ENCODE results near the gene RNASE13.

- TF ChIP-seq, protein P1, sequence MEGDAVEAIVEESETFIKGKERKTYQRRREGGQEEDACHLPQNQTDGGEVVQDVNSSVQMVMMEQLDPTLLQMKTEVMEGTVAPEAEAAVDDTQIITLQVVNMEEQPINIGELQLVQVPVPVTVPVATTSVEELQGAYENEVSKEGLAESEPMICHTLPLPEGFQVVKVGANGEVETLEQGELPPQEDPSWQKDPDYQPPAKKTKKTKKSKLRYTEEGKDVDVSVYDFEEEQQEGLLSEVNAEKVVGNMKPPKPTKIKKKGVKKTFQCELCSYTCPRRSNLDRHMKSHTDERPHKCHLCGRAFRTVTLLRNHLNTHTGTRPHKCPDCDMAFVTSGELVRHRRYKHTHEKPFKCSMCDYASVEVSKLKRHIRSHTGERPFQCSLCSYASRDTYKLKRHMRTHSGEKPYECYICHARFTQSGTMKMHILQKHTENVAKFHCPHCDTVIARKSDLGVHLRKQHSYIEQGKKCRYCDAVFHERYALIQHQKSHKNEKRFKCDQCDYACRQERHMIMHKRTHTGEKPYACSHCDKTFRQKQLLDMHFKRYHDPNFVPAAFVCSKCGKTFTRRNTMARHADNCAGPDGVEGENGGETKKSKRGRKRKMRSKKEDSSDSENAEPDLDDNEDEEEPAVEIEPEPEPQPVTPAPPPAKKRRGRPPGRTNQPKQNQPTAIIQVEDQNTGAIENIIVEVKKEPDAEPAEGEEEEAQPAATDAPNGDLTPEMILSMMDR (conservative IDR thresholded peaks at IDR 0.05; ENCODE audit: low read depth in 2 of 2): no peak
- TF ChIP-seq EZH2 (IDR thresholded peaks at IDR 0.05; ENCODE audit: low read depth, unreplicated experiment): no peak
- TF ChIP-seq, protein P2, sequence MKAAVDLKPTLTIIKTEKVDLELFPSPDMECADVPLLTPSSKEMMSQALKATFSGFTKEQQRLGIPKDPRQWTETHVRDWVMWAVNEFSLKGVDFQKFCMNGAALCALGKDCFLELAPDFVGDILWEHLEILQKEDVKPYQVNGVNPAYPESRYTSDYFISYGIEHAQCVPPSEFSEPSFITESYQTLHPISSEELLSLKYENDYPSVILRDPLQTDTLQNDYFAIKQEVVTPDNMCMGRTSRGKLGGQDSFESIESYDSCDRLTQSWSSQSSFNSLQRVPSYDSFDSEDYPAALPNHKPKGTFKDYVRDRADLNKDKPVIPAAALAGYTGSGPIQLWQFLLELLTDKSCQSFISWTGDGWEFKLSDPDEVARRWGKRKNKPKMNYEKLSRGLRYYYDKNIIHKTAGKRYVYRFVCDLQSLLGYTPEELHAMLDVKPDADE (IDR thresholded peaks at IDR 0.05): no peak
- TF ChIP-seq ZNF331 (CRISPR knock-in tag; IDR thresholded peaks at IDR 0.05; ENCODE audit: low read depth): no peak
- no peak for TF ChIP-seq ZNF114 (CRISPR knock-in tag; IDR thresholded peaks at IDR 0.05)
- TF ChIP-seq, protein P3, sequence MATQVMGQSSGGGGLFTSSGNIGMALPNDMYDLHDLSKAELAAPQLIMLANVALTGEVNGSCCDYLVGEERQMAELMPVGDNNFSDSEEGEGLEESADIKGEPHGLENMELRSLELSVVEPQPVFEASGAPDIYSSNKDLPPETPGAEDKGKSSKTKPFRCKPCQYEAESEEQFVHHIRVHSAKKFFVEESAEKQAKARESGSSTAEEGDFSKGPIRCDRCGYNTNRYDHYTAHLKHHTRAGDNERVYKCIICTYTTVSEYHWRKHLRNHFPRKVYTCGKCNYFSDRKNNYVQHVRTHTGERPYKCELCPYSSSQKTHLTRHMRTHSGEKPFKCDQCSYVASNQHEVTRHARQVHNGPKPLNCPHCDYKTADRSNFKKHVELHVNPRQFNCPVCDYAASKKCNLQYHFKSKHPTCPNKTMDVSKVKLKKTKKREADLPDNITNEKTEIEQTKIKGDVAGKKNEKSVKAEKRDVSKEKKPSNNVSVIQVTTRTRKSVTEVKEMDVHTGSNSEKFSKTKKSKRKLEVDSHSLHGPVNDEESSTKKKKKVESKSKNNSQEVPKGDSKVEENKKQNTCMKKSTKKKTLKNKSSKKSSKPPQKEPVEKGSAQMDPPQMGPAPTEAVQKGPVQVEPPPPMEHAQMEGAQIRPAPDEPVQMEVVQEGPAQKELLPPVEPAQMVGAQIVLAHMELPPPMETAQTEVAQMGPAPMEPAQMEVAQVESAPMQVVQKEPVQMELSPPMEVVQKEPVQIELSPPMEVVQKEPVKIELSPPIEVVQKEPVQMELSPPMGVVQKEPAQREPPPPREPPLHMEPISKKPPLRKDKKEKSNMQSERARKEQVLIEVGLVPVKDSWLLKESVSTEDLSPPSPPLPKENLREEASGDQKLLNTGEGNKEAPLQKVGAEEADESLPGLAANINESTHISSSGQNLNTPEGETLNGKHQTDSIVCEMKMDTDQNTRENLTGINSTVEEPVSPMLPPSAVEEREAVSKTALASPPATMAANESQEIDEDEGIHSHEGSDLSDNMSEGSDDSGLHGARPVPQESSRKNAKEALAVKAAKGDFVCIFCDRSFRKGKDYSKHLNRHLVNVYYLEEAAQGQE (IDR thresholded peaks at IDR 0.05; ENCODE audit: unreplicated experiment): no peak
Observed at GRCh38 chr14:21011136-21011535, 23.5 kb downstream of the RNASE13 start.
